ENCODE results near the gene STAT3.
"Not testable (repeated sequence)": the region's sequence is repeated elsewhere in the genome, so short reads cannot be mapped to it uniquely, and the experiment has no call there.

The STAT3 gene

DNA sequence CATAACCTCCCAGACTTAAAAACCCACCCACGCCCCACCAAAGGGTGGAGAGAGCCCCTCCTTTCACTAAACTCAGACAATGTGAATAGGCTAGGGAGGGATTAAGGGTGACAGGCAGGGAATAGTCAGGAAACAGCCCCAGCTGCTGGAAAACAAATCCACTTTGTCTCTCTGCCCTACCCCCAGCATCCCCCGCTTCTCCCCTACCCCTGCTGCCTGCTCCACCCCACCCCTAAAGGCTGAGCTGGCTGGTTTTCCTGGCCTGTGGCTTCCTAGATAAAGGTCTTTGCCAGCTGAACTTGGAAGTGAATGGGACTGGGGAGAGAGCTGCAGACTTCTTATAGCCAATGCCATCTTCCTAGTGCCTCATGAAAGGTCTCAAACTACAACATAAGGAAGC is 19.8 kb upstream of the STAT3 start:
- no peak for DNase-seq

DNA sequence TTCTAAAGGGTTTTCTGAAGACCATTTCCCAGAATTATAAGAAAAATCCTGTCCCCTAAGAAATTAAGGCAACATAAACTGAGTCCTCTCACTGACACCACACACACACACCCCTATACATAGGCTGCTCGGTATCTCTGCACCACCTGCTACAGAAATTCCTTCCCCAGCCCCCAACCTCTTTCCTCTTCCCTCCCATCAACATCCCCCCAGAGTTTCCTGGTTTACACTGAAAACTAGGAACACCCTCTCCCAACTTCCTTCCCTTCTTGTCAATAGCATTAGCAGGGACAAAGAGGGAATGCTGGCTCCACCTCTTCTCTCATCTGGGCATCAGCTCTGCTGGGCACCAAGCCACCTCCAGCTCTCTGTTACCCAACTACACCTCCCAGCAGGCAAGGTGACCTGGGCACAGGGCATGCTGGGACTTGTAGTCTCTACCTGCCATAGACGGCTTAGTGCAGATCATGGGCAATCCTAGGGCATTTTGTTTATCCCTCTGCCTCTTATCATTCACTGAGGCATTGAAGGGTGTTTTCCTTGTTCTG is 19.1 kb upstream of the STAT3 start:
- no peak for DNase-seq

DNA sequence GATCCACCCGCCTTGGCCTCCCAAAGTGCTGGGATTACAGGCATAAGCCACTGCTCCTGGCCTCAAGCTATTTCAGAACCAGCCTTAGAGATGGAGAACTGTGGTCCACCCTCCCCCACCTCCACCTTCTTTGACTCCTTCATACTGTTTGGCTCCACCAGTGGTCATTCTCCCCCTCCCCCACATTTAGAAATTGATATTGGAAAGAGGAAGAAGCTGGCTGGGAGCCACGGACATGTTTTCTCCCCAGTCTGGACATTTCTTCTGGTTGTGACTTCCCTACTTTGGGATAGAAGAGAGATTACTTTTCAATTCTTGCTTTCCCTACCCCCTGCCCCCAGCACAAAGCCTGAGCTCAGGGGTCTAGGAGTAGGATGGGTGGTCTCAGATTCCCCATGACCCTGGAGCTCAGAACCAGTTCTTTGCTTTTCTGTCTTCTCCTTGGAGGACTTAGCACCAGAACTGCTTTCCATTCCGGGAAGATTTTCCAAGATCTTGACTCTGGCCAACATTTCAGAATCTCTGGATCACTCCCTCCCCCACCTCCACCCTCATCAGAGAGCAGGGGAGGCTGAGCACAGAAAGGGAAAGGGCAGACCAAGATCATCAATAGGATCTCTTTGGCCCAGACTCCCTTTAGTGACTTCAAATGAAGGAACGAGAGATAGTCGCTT is 18.5 kb upstream of the STAT3 start:
- no peak for DNase-seq

DNA sequence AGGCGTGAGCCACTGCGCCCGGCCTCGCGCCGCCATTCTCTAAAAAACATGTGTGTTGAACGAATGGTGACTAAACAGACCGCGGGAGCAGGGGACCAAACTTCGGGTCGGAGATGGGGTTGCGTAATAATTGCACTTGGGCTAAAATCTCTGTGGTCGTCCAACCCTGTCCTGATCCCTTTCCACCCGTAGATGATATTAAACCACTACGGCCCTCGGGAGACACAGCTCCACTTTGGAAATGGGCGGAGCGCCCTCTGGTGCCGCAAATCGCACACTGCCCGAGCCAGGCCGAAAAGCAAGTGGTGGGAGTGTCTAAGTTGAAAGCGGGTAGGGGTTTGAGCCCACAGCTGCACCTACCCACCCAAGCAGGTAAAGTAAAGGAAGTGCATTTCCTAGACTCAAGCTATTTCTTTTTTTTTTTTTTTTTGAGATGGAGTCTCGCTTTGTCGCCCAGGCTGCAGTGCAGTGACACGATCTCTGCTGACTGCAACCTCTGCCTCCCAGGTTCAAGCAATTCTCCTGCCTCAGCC is 17.8 kb upstream of the STAT3 start:
- DNase-seq: no peak

DNA sequence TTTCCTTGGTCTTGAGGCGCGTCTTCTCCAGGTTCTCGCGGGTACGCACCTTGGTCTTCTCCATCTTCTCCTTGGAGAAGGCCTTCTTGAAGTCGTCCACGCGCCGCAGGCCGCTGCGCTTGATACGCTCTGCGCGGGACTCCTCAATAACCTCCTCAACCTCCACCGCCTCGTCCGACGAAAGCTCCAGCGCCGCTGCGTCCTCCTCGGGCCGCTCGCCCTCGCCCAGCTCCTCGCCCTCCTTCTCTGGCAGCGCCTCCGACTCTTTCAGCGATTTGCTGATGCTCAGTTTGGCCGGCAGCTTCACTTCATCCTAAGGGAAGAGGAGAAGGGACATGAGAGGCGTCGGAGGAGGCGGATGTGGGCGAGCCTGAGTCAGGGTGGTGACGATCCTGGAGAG is 16.8 kb upstream of the STAT3 start:
- DNase-seq: no peak

DNA sequence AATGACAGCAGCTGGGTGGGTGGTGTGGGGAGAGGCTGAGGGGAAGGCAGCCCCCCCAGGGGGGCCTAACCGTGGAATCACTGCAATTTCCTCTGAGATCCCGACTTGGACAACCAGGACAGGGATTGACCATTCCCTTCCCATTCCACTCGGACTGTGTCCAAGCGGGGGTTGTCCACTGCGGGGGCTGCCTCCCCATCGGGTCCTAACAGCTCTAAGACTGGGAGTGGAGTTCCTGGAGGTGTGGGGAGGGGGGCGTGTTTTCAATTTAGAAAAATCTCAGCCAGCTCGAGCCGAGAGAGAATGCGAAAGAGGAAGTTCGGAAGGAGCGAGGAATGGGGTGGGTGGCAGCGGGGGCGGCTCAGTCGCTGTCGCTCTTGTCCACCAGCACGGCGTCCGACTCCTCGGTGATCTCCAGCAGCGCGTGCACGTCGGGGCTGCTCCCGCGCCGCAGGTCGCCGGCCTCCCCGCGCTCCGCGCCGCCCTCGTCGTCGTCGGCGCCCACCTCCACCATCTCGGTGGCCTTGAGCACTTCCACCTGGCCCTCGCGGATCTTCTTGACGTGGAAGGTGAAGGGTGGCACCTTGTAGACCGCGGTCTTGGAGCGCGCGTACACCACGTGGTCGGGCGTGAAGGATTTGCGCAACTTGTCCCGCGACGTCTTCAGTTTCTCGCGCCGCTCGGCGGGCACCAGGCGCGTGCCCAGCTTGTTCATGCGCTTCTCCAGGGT is 16.2 kb upstream of the STAT3 start:
- no peak for DNase-seq

DNA sequence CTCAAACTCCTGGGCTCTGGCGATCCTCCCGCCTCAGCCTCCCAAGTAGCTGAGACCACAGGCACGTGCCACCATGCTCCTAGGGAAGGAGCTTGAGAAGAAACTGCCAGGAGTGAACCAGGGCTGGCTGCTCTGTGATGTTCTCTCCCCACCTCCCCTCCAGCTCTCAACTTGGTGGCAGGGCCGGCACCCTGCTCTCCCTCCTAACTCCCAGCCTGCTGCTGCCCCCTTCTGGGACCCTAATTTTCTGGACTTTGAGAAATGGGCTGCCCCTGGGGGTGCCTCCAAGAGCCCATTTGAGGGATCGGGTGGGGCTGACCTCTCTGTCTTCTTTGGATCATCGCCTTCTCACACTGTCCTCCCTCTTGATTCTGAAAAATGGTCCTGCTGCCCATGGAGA is 14.9 kb upstream of the STAT3 start:
- no peak for DNase-seq

DNA sequence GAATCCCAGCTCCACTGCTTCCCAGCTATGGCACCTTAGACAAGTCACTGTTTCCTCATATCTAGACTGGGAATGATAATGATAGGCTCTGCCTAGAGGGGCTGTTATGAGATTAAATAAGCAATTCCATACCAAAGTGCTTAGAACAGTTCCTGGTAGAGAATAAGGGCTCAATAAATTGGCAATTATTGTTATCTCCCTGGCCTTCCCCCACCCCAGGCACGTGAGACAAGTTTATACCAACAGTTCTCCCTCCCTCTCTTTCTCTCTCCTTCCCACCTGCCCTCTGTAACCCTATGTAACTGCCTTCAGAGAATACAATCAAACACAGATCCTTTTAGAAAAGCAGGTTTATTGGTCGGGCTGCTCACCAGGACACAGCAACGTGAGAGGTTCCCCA is 13.9 kb upstream of the STAT3 start:
- no peak for DNase-seq

DNA sequence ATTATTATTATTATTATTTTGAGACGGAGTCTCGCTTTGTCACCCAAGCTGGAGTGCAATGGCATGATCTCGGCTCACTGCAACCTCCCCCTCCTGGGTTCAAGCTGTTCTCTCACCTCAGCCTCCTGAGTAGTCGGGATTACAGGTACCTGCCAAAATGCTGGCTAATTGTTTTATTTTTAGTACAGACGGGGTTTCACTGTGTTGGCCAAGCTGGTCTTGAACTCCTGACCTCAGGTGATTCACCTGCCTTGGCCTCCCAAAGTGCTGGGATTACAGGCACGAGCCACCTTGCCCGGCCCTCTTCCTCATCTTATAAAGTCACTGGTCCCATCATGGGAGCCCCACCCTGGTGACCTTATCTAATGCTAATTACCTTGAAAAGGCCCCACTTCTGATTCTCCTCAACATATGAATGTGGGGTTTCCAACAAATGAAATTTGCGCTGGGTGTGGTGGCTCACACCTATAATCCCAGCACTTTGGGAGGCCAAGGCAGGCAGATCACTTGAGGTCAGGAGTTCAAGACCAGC is 12.7 kb upstream of the STAT3 start:
- DNase-seq: not testable (repeated sequence)

DNA sequence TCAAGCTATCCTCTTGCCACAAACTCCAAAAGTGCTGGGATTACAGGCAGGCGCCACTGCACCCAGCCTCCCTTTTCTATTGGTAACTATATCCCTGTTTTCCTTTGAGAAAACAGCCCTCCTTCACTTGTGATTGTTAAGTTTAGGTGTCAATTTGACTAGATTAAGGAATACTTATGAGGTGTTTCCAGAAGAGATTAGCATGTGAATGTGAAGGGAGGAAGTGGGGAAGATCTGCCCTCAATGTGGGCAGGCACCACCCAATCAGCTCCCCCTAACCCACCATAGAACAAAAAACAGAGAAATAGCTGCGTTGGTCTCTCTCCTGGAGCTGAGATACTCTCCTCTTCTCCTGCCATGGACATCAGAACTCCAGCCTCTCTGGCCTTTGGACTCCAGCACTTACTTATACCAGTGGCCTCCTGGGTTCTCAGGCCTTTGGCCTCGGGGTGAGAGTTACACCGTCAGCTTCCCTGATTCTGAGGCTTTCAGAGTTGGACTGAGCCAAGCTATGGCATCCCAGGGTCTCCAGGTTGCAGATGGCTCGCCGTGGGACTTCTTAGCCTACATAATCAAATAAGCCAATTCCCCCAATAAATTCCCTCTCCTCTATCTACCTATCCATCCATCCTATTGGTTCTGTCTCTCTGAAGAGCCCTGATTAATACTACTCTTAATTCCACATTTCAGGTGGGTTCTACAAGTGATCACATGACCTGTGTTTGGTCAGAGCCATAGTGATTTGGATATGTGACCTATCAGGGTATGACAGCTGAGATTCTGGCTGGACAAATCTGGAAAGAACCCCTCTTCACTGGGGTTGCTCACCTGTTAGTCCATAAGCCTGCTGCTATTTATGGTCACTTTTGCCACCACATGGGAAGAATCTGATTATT is 12.0 kb upstream of the STAT3 start:
- DNase-seq: no peak

DNA sequence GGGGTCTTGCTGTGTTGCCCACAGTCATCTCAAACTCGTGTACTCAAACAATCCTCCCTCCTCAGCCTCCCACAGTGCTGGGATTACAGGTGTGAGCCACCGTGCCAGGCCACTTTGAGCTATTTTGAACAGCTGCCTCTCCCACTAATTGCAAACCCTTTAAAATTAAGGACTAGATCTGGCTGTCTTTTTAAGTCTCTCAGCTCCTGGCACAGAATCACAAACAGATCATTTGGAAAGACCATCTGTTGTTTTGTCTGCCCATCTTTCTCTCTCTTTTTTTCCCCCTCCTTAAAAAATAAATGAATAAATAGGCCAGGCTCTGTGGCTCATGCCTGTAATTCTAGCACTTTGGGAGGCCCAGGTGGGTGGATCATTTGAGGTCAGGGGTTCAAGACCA is 10.9 kb upstream of the STAT3 start:
- DNase-seq: no peak

DNA sequence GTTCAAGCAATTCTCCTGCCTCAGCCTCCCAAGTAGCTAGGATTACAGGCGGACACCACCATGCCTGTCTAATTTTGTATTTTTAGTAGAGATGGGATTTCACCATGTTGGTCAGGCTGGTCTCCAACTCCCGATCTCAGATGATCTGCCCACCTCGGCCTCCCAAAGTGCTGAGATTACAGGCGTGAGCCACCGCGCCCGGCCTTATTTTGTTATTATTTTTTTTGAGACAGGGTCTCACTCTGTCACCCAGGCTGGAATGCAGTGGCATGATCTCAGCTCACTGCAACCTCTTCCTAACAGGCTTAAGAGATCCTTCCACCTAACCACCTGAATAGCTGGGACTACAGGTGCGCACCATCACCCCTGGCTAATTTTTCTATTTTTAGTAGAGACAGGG is 7.4 kb upstream of the STAT3 start:
- DNase-seq: not testable (repeated sequence)

DNA sequence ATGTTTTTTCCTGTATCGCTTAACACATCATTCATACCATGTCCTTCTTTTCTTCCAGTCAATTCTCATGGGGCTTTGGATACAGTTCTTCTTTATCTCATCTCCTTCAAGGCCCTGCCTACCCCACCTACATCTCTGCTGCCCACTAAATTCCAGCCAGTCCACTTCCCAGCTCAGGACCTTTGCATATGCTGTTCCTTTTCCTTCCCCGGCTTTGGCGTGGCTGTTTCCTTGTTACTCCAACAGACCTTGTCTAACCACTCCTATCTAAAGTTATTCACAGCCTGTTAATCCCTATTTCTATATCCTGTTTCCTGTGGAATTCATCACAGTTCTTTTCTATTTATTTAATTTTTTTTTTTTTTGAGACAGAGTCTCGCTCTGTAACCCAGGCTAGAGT is 6.6 kb upstream of the STAT3 start:
- DNase-seq: no peak

DNA sequence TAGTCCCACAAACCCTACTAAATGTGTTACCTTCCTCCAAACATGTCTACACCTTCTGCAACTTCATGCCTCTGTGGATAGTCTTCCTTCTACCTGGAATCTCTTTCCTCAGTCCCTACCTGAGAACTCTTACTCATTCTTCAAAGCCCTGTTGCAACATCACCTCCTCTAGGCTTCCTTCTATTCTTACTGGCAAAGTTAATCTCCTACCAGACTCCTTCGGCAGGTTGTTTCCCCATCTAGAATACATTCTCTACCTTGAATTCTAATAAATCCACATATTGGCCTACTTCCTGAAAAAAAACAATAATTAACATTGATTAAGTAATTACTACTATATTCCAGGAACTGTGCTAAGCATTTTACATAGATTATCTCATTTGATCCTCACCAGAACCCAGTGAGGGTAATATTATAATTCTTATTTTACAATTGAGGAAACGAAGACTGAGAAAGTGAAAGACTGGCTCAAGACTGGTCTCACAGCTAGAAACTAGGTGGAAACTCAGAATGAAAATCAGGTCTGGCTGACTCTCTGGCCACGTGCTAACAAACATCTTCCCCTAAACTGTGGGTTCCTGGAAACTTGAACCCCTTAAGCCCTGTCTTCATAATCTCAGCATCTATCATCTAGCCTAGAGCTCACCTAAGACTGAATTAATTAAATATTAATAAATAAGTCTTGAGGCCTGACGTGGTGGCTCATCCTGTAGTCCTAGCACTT is 4.6 kb upstream of the STAT3 start:
- no peak for DNase-seq

DNA sequence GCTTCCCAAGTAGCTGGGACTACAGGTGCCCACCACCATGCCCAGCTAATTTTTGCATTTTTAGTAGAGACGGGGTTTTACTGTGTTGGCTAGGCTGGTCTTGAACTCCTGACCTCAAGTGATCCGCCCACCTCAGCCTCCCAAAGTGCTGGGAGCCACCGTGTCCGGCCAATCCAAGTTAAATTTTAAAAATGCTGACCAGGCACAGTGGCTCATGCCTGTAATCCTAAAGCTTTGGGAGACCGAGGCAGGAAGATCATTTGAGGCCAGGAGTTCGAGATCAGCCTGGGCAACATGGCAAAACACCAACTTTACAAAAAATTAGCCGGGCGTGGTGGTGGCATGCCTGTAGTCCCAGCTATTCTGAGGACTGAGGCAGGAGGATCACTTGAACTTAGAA is 3.2 kb upstream of the STAT3 start:
- DNase-seq: not testable (repeated sequence)

DNA sequence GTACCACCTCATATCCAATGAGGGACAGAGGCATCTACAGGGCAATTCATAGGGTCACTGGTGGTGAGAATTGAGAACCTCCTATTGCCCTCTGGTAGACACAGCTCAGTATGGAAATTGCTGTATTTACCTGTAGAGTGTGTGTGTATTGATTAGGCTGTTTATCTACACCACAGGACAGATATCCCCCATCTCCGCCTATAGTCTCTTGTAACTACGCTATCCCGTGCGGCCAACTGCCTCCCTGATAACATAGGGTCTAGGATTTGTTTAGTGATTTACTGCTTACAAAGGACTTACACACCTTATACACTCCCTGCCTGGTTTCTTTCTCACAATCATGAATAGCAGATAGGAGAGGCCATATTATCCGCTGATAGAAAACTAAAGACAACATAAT is 1.7 kb upstream of the STAT3 start:
- DNase-seq: no peak

DNA sequence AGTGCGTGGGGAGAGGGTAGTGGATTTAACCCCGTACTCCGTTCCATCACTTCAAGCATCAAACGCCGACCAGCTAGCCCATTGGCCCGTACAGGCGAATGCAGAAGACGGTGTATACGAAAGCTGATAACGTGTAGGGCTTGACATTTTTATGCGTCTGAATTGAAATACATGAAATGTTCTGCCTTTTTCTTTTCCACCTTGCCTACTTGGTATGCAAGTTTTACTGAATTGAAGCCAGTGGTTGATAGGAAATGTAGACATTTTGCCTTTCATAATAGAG is 834 bp upstream of the STAT3 start:
- DNase-seq: no peak

DNA sequence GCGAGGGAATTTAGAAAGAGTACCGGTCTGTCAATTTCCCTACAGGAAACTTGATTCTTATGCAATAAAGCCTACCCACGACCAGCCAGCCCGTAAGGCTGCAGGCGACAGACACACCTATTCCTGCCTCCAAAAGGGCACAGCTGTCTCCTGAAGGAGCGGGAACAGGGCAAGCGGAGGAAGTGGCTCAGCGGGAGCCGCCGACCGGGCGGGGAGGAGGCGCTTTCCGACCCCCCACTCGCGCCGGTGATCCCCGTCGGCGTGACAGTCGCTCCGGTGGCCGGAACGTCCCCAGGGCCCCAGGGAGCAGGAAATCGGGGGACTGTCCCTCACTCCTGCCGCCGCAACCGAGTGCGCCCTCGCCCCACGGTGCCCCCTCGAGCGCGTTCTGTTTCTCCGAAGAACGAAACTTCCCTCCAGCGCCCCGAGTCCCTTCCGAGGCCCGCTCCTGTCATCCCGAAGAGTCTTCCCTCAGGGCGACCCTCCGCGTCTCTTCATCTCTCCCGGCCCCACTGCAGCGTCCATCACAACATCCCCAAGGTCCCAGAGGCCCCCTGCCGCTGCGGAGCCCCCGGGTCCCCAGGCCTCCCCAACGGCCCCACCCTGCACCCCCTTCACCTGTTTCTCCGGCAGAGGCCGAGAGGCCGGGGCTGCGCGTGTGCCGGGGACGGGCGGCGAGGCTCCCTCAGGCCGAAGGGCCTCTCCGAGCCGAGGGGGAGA is 421 bp downstream of the STAT3 start:
- DNase-seq: no peak

DNA sequence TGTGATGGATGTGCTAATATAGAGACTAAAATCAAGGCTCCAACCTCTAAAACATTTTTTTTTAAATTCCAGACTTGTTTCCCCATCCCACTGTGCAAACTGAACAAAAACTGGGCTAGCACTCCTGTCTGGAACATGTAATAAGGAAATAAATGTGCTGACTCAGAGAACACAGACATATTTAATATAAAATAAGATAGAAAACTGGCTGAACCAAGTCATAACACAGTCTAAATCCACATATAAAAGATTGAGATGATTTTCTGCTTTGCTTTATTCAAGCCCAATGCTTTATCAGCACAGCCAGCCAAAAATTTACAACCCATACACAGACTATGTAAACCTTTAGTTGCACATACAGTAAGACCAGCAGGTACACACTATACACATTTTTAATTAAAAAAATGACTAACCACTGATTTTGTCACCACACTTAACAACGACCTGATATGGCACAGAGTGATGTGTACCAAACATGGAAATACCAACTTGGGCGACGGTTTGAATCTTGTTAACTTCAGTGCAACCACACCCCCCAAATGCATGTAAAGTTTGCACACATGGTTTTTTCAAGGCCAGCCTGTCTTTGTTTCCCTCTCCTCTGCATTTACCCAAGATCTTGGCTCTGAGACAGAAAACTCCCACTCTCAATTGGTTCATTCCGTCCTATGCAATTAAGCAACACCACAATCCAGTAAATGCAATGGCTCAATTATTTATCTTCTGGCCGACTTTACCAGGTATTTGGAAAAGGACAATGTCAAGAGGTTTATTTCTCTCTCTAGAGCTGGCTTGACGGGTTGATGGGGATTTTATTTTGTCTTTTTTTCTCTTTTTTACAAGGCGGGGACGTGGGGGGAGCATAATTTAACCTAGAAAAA is 1.2 kb downstream of the STAT3 start:
- no peak for DNase-seq

DNA sequence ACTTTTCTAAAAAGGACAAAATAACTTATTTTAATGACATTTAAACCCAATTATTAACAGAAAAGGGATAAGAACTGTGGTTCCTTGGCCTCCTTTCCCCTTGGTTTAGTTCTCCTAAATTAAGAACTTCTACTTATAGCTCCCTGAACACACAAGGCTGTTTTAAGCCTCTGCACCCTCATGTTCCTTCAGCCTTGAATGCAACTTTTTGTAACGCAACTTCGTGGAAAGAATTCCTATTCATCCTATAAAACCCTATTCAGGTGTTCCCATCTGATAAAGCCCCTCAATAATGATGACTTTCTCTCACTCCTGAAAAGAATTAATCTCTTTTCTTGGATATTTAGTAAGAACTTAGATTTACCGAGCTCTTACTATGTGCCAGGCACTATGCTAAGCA is 6.3 kb downstream of the STAT3 start:
- DNase-seq: no peak

DNA sequence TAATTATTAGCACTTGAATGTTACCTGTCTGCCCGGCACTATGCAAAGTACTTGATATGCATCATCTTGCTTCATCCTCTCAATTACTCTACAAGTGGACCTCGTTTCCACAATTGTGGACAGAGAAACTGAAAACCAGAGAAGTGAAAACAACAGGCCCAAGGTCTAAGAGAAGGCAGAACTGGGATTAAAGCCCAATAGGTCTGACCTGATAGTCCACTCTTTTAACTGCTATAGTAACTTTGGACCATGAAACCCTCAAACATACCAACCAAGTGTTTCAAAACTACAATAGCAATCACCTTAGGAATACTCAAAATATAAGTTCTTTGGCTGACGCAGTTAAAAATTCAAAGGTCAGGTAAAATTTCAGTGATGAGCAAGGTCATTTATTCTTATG is 7.3 kb downstream of the STAT3 start:
- no peak for DNase-seq

Measured in KG1 (cell line).